Left renal pelvis (tissue), 4 donors: ENCODE results near the gene MED17. TPM values are rescaled to one million over a fixed set of nuclear protein-coding genes. Genes with fewer than 3 reads are reported as not detected.

Experiments
- DNase-seq, 4 donors: peaks; one replicate each; pipeline ENCODE4 v3.0.0-alpha.2; 2013; ENCODE audit warnings: low read depth in 4 of 4, low spot score in 3 of 4
- polyA plus RNA-seq, 4 donors: library from polyadenylated mRNA; unstranded; fragments of 120-200 nt; gene quantifications; one replicate each; pipeline ENCODE4 v1.2.1, GENCODE V29; 2013; ENCODE audit not compliant: insufficient read length in 4 of 4

MED17 gene
- polyA plus RNA-seq, 4 donors: 30.5 to 57.0 (median 40.3) TPM

DNA sequence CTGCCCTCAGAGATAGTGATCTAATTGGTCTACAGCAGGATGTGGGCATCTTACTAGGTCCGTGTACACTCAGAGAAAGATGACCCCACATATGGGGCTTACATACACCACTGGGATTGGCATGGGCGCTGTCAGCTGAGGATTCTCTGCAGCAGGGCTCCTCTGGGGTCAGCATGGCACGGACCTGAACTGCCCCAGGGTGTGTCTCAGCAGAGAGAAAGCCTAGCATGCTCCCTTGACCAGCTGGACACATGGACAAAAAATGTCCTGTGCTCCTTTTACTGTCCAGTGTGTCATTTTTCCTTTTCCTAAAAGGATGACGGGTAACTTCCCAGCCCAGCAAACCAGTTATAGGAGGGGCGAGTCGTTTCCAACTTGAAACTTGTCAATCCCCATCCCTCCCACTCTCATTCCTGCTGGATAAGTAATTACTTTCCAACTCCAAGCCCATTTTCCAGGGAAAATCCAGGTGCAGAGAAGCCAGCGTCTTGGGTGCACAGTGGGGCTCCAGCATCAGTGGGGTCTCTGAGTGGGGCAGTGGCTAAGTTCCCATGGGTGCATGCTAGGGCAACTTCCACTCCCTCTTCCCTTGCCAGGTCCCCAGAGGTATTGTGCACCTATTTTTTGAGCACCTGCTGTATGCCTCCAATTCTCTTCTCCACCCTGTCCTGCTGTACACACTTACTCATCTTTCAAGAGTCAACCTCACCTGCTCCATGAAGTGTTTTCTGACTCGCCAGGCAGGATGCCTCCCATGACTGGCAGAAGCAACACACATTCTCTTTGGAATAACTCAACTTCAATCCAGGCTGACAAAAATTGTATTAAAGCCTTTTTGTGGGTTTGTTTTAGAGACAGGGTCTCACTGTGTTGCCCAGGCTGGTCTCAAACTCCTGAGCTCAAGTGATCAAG lies 61.4 kb downstream of the MED17 start:
- DNase-seq: no peak

DNA sequence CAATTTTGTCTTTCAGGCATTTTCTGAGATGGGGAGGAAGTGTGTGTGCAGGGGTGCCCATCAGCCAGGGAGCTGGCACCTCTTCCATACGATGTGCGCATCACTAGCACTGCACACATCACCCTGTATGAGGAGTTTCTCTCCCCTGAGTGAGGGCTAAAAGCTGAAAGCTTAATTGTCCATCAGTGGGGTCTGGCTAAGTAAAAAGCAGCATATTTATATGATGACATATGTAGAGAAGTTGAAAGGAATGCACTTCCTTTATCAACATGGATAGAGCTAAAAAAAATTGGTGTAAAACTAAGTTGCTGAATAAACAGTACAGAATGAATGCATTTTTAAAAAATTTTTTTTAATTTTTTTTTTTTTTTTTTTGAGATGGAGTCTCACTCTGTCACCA lies 62.3 kb downstream of the MED17 start:
- no peak for DNase-seq

DNA sequence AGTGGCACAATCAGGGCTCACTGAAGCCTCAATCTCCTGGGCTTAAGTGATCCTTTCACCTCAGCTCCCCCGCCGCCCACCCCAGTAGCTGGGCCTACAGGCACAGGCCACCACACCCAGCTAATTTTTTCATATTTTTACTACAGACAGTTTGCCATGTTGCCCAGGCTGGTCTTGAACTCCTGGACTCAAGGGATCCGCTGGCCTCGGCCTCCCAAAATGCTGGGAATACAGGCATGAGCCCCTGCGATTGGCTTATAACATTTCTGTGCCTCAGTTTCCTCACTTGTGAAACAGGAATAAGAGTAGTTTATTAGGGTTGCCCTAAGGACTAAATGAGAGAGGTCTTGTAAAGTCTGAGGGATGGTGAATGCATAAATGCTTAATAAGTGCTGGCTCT lies 65.1 kb downstream of the MED17 start:
- no peak for DNase-seq

DNA sequence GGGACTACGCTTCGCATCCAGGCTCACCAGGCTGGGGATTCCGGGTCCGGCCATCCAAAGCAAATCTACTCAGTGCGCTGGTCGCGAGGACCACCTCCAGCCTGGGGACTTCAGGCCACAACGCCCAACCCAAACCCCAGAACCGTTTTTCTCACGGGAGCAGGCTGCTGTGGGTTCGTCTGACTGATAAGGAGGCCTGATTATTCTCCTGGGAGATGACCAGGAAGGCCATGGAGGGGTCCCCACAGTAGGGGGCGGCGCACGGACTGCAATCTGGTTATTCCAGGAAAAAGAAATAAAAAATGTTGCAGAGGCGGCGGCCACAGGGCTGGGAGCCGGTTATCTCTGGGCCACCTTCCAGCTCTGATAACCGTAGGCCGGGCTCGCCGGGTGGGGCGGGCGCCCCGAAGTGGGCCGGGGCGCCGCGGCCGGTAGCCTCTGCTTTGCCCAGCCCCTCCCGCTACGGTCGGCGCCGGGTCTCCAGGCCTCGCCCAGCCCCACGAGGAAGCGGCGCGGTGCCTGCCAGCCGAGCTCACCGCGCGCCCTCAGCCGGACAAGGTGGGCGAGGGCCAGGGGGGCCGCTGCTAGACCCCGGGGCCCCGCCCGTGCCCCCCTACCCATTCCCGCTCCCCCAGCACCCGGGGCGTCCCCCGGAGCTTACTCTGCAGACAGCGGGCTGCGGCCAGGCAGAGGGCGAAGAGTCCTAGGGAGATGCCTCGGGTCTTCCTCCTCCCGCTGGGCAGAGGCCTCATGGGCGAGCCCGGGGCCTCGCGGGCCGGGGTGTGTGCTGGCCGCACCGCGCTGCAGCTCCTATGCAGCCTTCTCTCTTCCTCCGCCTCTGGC lies 65.9 kb downstream of the MED17 start:
- DNase-seq: peak in 2 of 4 donors; percentile 12 to 24

DNA sequence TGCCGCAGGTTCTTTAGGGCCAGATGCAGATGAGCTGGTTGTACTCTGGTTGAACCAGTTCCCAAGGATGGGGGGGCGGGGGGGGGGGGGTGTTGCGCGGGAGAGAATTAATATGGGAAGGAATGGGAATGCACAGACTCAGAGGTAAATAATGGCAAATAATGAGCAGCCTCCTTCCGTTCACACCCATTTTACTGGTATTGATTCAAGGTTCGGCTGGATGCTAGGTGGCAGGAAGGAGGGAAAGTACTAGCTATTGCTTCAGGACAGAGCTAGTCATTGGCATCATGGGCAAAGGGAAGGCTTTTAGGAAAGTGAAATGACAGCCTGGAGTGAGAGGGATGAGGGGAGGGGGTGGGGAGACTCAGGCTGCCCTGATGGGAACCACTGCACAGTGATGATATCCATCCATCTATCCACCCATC lies 66.5 kb downstream of the MED17 start, which contains the start of gene VSTM5:
TSS of gene VSTM5 (minus strand) at position 25 of the 425 bp plus-strand sequence. CDS start 116 bp downstream, outside the sequence.
- no peak for DNase-seq

DNA sequence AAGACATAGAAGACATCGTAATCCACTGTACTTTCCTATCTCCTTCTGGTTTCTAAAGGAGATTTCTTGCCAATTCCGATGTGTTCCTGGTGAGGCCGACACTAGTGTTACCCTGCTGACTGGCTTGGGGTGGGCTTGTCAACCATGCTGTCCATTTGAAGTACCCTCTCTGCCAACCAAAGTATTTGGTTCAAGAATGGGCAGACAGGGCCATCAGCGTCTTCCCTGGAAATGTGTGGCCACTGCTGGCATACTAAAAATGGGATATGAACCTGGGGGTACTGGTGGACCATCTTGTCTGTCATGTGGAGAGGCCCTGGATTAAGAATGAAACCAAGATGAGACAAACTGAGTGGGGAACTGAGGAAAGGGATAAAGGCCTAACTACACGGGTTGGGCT lies 68.2 kb downstream of the MED17 start:
- DNase-seq: no peak

DNA sequence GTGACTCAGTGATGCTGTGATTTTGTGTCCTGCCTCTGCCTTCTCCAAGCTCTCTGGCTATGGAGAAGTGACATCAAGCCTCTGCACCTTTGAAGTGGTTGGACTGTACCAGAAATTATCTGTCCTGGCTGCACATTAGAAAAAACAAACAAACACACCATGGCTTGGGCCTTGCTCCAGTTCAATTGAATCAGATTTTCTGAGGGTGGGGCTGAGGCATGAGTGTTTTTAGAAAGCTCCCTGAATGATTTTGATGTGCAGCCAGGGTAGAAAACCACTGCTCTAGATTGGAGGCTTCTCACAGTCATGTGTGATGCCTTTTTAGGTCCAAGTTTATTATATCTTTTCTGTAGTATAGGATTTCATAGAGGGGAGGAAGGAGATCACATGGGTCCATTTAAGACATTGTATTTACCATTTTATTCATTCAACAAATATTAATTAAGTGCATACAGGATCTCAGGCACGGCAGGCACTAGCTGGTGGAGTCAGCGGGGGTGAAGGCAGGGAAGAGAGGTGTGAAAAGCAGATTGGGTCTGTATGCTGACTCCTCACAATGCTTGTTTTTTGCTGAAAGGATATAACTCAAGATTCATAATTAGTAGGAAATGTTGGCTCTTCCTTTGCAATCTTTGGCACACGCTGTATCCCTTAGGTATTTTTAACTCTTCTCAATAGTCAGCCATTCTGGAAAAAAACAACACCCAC lies 73.5 kb downstream of the MED17 start:
- no peak for DNase-seq

DNA sequence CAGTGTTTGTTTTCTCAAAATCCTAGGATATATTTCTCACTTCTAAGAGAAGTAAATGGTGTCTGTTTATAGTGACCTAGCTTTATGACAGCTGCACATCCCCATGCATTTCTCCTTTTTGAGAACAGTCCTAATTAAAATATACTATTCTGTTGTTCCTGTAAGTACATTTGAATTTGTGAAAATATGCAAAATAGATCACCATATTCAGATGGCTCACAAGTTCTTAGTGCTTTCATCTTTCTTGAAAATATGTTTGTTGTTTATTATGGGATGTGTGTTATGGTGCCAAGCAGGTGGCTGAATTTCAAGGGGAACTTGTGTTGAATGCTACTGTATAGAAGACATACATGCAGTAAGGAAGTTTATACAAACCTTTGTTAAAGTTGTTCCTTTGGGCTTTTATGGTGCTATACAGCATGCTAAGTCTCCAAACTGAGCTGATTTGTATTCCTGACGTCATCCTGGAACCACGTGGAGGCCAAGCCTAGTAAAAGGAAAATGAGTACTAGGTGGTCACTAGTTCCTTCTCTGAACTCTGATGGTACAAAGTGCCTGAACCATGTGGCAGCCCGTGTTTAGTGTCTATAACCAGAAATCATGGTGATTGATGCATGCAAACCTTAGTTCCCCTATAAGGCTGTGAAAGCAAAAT lies 74.2 kb downstream of the MED17 start:
- DNase-seq: no peak

DNA sequence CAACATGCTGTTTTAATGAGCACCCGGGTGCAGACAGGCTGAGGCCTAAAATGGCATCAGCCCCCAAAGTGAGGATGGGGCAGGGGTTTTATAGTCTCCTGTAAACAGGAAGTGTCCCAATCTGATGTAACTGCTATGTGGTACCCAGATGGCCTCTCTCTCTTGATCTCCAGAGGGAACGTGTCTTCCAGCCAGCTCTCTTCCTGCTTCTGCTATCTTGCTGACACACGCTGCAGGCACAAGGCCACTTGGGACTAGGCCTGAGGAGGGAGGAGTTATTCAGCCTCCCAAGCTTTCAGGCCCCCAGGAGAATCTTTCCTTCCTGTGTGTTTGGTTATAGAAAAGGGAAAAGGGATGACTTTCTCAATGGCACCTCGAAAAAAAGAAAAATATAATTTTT lies 77.7 kb downstream of the MED17 start:
- DNase-seq: no peak

Other genes with a start within 250 kb of the MED17 start
- gene SMCO4, start 240.9 kb upstream of the MED17 start, polyA plus RNA-seq: 10 to 100 TPM; 15.5 to 20.5 (median 16.1) TPM
- gene CEP295, start 122.6 kb upstream of the MED17 start, polyA plus RNA-seq: 10 to 100 TPM; 15.4 to 24.2 (median 21.4) TPM
- gene TAF1D, start 42.8 kb upstream of the MED17 start, polyA plus RNA-seq: 100 to 1,000 TPM; 102 to 178 (median 145) TPM
- 100 to 1,000 TPM in 3 of 4 donors, 10 to 100 TPM in 1; 44.3 to 224 (median 177) TPM for gene C11orf54, start 42.6 kb upstream of the MED17 start, polyA plus RNA-seq
- gene VSTM5, start 66.3 kb downstream of the MED17 start, polyA plus RNA-seq: 1 to 10 TPM; 1.2 to 2.6 (median 1.9) TPM
- gene HEPHL1, start 237.1 kb downstream of the MED17 start, polyA plus RNA-seq: under 1 TPM in 3 of 4 donors, not detected in 1; 0.05 to 0.44 (median 0.21) TPM